IMR-90 (cell line): ENCODE data around the gene ZBTB46. TPM values are rescaled to one million over a fixed set of nuclear protein-coding genes. Genes with fewer than 3 reads are reported as not detected.

Source experiments
- ATAC-seq: fragments of 200-7000 bp; cut with Tn5 transposase; 2 replicates; pipeline ENCODE4 v1.9.1; 2020; ENCODE audit warnings: low read depth, mild to moderate bottlenecking, moderate library complexity
- BruUV-seq: library from RNA; stranded (reverse); fragments of 400-500 nt; replicated peaks from 2 replicates; lab custom pipeline; 2021; lab: Mats Ljungman, UMichigan
- CTCF ChIA-PET: fragments of 300-600 bp; formaldehyde crosslinking; extraction: SDS; loops from one replicate; lab custom pipeline; 2021; ENCODE audit warnings: antibody characterized with exemption; lab: Yijun Ruan, JAX
- POLR2A ChIA-PET: fragments of 300-600 bp; sonication (Branson Sonifier 250); formaldehyde crosslinking; loops from one replicate; lab custom pipeline; 2022; ENCODE audit warnings: antibody characterized with exemption; ENCODE audit not compliant: unreplicated experiment; lab: Charles Lee
- DNase-seq: peaks from one replicate; pipeline ENCODE4 v3.0.0; 2013
- H2AFZ ChIP-seq: replicated peaks from 2 replicates; pipeline ENCODE3; 2013; ENCODE audit warnings: low read length, mild to moderate bottlenecking; ENCODE audit not compliant: poor library complexity
- H2AK5ac ChIP-seq: 2 replicates; pipeline ENCODE4 v1.6.1; 2013; ENCODE audit warnings: low read depth, low read length, inconsistent platforms
- H2AK9ac ChIP-seq: replicated peaks from 2 replicates; pipeline ENCODE3; 2013; ENCODE audit warnings: mild to moderate bottlenecking, low read depth, low read length, moderate library complexity; ENCODE audit not compliant: poor library complexity
- H2BK120ac ChIP-seq: 2 replicates; pipeline ENCODE4 v1.6.1; 2013; ENCODE audit warnings: low read depth, low read length, inconsistent platforms
- H2BK15ac ChIP-seq: 3 replicates; pipeline ENCODE4 v1.6.1; 2013; ENCODE audit warnings: low read depth, low read length, inconsistent platforms
- H2BK20ac ChIP-seq: 2 replicates; pipeline ENCODE4 v1.6.1; 2013; ENCODE audit warnings: low read depth, mild to moderate bottlenecking, inconsistent platforms, low read length, moderate library complexity
- H2BK5ac ChIP-seq: 2 replicates; pipeline ENCODE4 v1.6.1; 2013; ENCODE audit warnings: mild to moderate bottlenecking, low read depth, low read length, inconsistent platforms; ENCODE audit not compliant: poor library complexity, severe bottlenecking
- H3K14ac ChIP-seq: replicated peaks from 2 replicates; pipeline ENCODE4 v1.6.1; 2013; ENCODE audit warnings: low read depth, low read length, inconsistent platforms
- H3K18ac ChIP-seq: 2 replicates; pipeline ENCODE4 v1.6.1; 2013; ENCODE audit warnings: low read depth, low read length, control low read depth
- H3K23ac ChIP-seq: 2 replicates; pipeline ENCODE4 v1.6.1; 2013; ENCODE audit warnings: low read depth, low read length, inconsistent platforms
- H3K27ac ChIP-seq: 2 replicates; pipeline ENCODE4 v1.5.1; 2013; ENCODE audit warnings: mild to moderate bottlenecking, control low read depth, low read length; ENCODE audit not compliant: insufficient read depth
- H3K27me3 ChIP-seq: 2 replicates; pipeline ENCODE4 v1.6.1; 2013; ENCODE audit warnings: low read length; ENCODE audit not compliant: control insufficient read depth, insufficient read depth
- H3K36me3 ChIP-seq: 2 replicates; pipeline ENCODE4 v1.6.1; 2013; ENCODE audit warnings: low read length, mixed read lengths; ENCODE audit not compliant: control insufficient read depth, insufficient read depth
- H3K4ac ChIP-seq: 2 replicates; pipeline ENCODE4 v1.6.1; 2013; ENCODE audit warnings: low read depth, low read length, inconsistent platforms
- H3K4me1 ChIP-seq: 2 replicates; pipeline ENCODE4 v1.6.1; 2013; ENCODE audit warnings: low read length, mixed read lengths; ENCODE audit not compliant: control insufficient read depth, insufficient read depth
- H3K4me2 ChIP-seq: 2 replicates; pipeline ENCODE4 v1.6.1; 2013; ENCODE audit warnings: low read depth, mild to moderate bottlenecking, control low read depth, low read length, moderate library complexity
- H3K4me3 ChIP-seq: 2 replicates; pipeline ENCODE4 v1.5.1; 2013; ENCODE audit warnings: low read depth, mild to moderate bottlenecking, control low read depth, low read length, moderate library complexity; ENCODE audit not compliant: insufficient read depth
- H3K56ac ChIP-seq: 2 replicates; pipeline ENCODE4 v1.6.1; 2013; ENCODE audit warnings: low read length, inconsistent platforms; ENCODE audit not compliant: insufficient read depth; ENCODE audit errors: extremely low read depth
- H3K79me1 ChIP-seq, 2 experiments: 2 replicates each; pipeline ENCODE4 v1.6.1; 2013; ENCODE audit warnings: low read length in 2 of 2, inconsistent platforms in 1 of 2, low read depth in 1 of 2
- H3K9ac ChIP-seq: 2 replicates; pipeline ENCODE4 v1.6.1; 2013; ENCODE audit warnings: low read depth, low read length, control low read depth
- H3K9me1 ChIP-seq: 2 replicates; pipeline ENCODE4 v1.6.1; 2013; ENCODE audit warnings: low read length, inconsistent platforms; ENCODE audit not compliant: insufficient read depth
- H3K9me3 ChIP-seq: 2 replicates; pipeline ENCODE4 v1.6.1; 2013; ENCODE audit warnings: low read length; ENCODE audit not compliant: control insufficient read depth, insufficient read depth
- H4K20me1 ChIP-seq: 2 replicates; pipeline ENCODE4 v1.6.1; 2013; ENCODE audit warnings: low read length, inconsistent platforms; ENCODE audit not compliant: insufficient read depth
- H4K5ac ChIP-seq: 2 replicates; pipeline ENCODE4 v1.6.1; 2013; ENCODE audit warnings: mild to moderate bottlenecking, low read depth, low read length, control low read depth
- H4K8ac ChIP-seq, 2 experiments: 2 replicates each; pipeline ENCODE4 v1.6.1; 2013; ENCODE audit warnings: low read depth in 2 of 2, low read length in 2 of 2, control low read depth in 1 of 2, inconsistent platforms in 1 of 2
- H4K91ac ChIP-seq: 2 replicates; pipeline ENCODE4 v1.6.1; 2013; ENCODE audit warnings: low read depth, low read length, inconsistent platforms; ENCODE audit not compliant: insufficient read depth
- BHLHE40 ChIP-seq: fragments of 150-350 bp; IDR thresholded peaks from 2 replicates; pipeline ENCODE4 v1.6.1; 2016; ENCODE audit warnings: mild to moderate bottlenecking, low read depth, low read length
- CEBPB ChIP-seq: IDR thresholded peaks from 2 replicates; pipeline ENCODE4 v1.6.1; 2012; ENCODE audit warnings: low read depth, low read length, improper control_type of control experiment
- NFE2L2 ChIP-seq: fragments of 150-350 bp; IDR thresholded peaks from 2 replicates; pipeline ENCODE4 v1.6.1; 2016; ENCODE audit warnings: low read depth, mild to moderate bottlenecking, low read length
- POLR2A ChIP-seq: IDR thresholded peaks from 2 replicates; pipeline ENCODE4 v1.6.1; 2012; ENCODE audit warnings: mild to moderate bottlenecking, low read depth, low read length
- RAD21 ChIP-seq: IDR thresholded peaks from 2 replicates; pipeline ENCODE4 v1.6.1; 2012; ENCODE audit warnings: low read length, improper control_type of control experiment
- SMC3 ChIP-seq: fragments of 150-350 bp; IDR thresholded peaks from 2 replicates; pipeline ENCODE4 v1.6.1; 2016; ENCODE audit warnings: low read depth, mild to moderate bottlenecking, antibody characterized with exemption, low read length, moderate library complexity
- WGBS, 2 experiments: methylation state at CpG; one replicate each; pipeline versions ENCODE4 v1.1.5 to v1.1.7; 2013; ENCODE audit warnings: missing lambda C conversion rate in 2 of 2; ENCODE audit not compliant: insufficient read length in 1 of 2; ENCODE audit errors: extremely low coverage in 2 of 2; 5-methylcytosine and 5-hydroxymethylcytosine counted together
- dilution Hi-C: fragments of 300-500 bp; cut with HindIII; formaldehyde crosslinking; loops from one replicate; pipeline ENCODE4 v1.14.3; 2018; ENCODE audit warnings: low sequenced_read_pairs; ENCODE audit not compliant: unreplicated experiment
- in situ Hi-C: fragments of 300-500 bp; cut with MboI; formaldehyde crosslinking; loops from 3 replicates; pipeline ENCODE4 v1.14.3; 2019; ENCODE audit warnings: low sequenced_read_pairs, inconsistent platforms, mixed read lengths
- intact Hi-C: fragments of 100-400 bp; cut with micrococcal nuclease; formaldehyde crosslinking; loops from 2 replicates; pipeline ENCODE4 v1.10.0; 2022
- polyA plus RNA-seq, 3 experiments: library from polyadenylated mRNA; depleted of rRNA; stranded (reverse); fragments of >200 nt; gene quantifications; 2 replicates each; pipeline ENCODE4 v1.2.3, GENCODE V29; 2012; ENCODE audit warnings: low replicate concordance in 1 of 3
- total RNA-seq: library from RNA; depleted of rRNA; stranded (reverse); fragments of >200 nt; gene quantifications from 2 replicates; pipeline ENCODE4 v1.2.3, GENCODE V29; 2012
- TF ChIP-seq, protein P1 (sequence below): conservative IDR thresholded peaks from 2 replicates; pipeline ENCODE4 v1.5.1; 2012; ENCODE audit warnings: mild to moderate bottlenecking, low read depth, low read length, improper control_type of control experiment

Gene ZBTB46
- total and polyA plus RNA-seq, 2 of the 4 experiments (the other 2 are of a cell fraction) = 4.2 to 14.9 TPM

DNA sequence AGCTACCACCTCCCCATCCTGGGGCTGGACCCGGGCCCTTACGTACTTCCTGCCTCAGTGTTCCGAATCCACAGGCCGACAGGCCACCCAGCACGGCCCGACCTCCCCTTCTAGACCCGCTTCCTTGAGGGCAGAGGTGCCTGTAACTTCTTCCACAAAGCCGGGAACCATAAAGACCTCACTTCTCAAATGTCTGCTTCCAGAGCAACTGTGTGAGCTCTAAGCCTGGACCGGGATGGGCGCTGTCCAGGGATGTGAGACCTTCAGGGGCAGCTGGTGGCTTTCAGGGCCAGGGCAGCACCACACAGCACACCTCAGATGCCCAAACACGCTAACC, 82.2 kb downstream of the ZBTB46 start:
- Histone ChIP-seq H3K4ac (no peak overlapping the region), H2BK15ac (no peak overlapping the region), H2AK9ac (no peak overlapping the region), H4K91ac (no peak overlapping the region), H2AFZ (no peak overlapping the region), H3K4me3 (no peak overlapping the region), H3K56ac (no peak overlapping the region), H3K79me1 (no peaks in the 10 kb centered on the region), H3K9ac (no peak overlapping the region), H3K36me3 (peaks cover 10% of the 10 kb centered on the region; the same call in 1 of the 2 replicates), H2AK5ac (no peak overlapping the region; the same call in 1 of the 2 replicates), H3K4me1 (no peaks in the 10 kb centered on the region), H4K8ac (no peak overlapping the region), H3K9me3 (no peaks in the 10 kb centered on the region), H4K5ac (no peak overlapping the region), H3K9me1 (no peaks in the 10 kb centered on the region), H2BK5ac (no peak overlapping the region), H3K27me3 (no peaks in the 10 kb centered on the region), H3K23ac (no peak overlapping the region), H3K18ac (no peak overlapping the region), H3K27ac (no peak overlapping the region), H3K14ac (no peak overlapping the region), H4K20me1 (no peaks in the 10 kb centered on the region; the same call in 1 of the 2 replicates), H3K4me2 (no peak overlapping the region), H2BK120ac (no peak overlapping the region), H2BK20ac (no peak overlapping the region)
- intact Hi-C loops = no loop called here
- dilution Hi-C loops = no loop called here
- DNase-seq (no peak), ATAC-seq (no peak)
- ChIA-PET CTCF (interaction anchor here (1.0 kb wide), 1 partner anchor 116 kb away, joined by 3 read pairs; the partner anchor contains the start of gene TPD52L2), POLR2A (no interaction called here)
- in situ Hi-C loops = no loop called here
- 80% methylated on average over 4 of the region's 11 CpGs; no CpG with 5 or more reads in 1 of the 2 experiments for WGBS, 2 experiments
- BruUV-seq = no TSS peak
- no peak for TF ChIP-seq BHLHE40
- no peak for TF ChIP-seq CEBPB
- TF ChIP-seq NFE2L2 = no peak
- TF ChIP-seq SMC3 = no peak
- no peak for TF ChIP-seq RAD21
- TF ChIP-seq, protein P1, sequence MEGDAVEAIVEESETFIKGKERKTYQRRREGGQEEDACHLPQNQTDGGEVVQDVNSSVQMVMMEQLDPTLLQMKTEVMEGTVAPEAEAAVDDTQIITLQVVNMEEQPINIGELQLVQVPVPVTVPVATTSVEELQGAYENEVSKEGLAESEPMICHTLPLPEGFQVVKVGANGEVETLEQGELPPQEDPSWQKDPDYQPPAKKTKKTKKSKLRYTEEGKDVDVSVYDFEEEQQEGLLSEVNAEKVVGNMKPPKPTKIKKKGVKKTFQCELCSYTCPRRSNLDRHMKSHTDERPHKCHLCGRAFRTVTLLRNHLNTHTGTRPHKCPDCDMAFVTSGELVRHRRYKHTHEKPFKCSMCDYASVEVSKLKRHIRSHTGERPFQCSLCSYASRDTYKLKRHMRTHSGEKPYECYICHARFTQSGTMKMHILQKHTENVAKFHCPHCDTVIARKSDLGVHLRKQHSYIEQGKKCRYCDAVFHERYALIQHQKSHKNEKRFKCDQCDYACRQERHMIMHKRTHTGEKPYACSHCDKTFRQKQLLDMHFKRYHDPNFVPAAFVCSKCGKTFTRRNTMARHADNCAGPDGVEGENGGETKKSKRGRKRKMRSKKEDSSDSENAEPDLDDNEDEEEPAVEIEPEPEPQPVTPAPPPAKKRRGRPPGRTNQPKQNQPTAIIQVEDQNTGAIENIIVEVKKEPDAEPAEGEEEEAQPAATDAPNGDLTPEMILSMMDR = no peak
- TF ChIP-seq POLR2A = no peak
